Amygdala (tissue), 56 donors: ENCODE data around the gene MRPS25.

Experiments used
- DNase-seq, 56 donors: peaks; one replicate each; lab custom pipeline; 2025; lab: John Stamatoyannopoulos, UW

Gene MRPS25

GRCh38 chr3:15086263-15086662 lies 21.1 kb upstream of the MRPS25 start:
- DNase-seq: no peak

- DNase-seq: no peak
Measured at GRCh38 chr3:15083252-15083651, 18.1 kb upstream of the MRPS25 start.

- no peak for DNase-seq
Measured at GRCh38 chr3:15081960-15082664, 17.0 kb upstream of the MRPS25 start.

GRCh38 chr3:15079091-15079490 lies 14.0 kb upstream of the MRPS25 start:
- DNase-seq: no peak

GRCh38 chr3:15074500-15074899 lies 9.4 kb upstream of the MRPS25 start:
- DNase-seq: no peak

- DNase-seq: no peak
Measured at GRCh38 chr3:15071699-15072098, 6.6 kb upstream of the MRPS25 start.

- DNase-seq: no peak
Measured at GRCh38 chr3:15069441-15069840, 4.3 kb upstream of the MRPS25 start.

GRCh38 chr3:15066467-15066866 lies 1.4 kb upstream of the MRPS25 start:
- no peak for DNase-seq

- DNase-seq: peak in 1 of 56 donors; percentile 13
Measured at GRCh38 chr3:15065550-15066007, 464 bp upstream of the MRPS25 start.

GRCh38 chr3:15064299-15064834 lies 748 bp downstream of the MRPS25 start:
- DNase-seq: no peak

GRCh38 chr3:15063656-15064286 lies 1.3 kb downstream of the MRPS25 start:
- no peak for DNase-seq

- DNase-seq: no peak
Measured at GRCh38 chr3:15063238-15063637, 1.9 kb downstream of the MRPS25 start.

- DNase-seq: no peak
Measured at GRCh38 chr3:15060029-15060428, 5.1 kb downstream of the MRPS25 start.

GRCh38 chr3:15056676-15057404 lies 8.3 kb downstream of the MRPS25 start:
- no peak for DNase-seq

- DNase-seq: no peak
Measured at GRCh38 chr3:15055019-15055557, 10.0 kb downstream of the MRPS25 start.

GRCh38 chr3:15053541-15053940 lies 11.6 kb downstream of the MRPS25 start:
- no peak for DNase-seq

- no peak for DNase-seq
Measured at GRCh38 chr3:15052335-15053242, 12.5 kb downstream of the MRPS25 start.

- peak in 6 of 56 donors; percentile 4 to 29 (median 16) for DNase-seq
Measured at GRCh38 chr3:15051531-15051930, 13.6 kb downstream of the MRPS25 start.

GRCh38 chr3:15050405-15051092 lies 14.6 kb downstream of the MRPS25 start:
- no peak for DNase-seq
